Pancreas (tissue), 10 donors: ENCODE results near the gene NELFCD. TPM values are rescaled to one million over a fixed set of nuclear protein-coding genes. Genes with fewer than 3 reads are reported as not detected.

ENCODE experiments used
- ATAC-seq, 4 donors: fragments of 200-7000 bp; cut with Tn5 transposase; one replicate each; pipeline versions ENCODE4 v1.8.0 to v1.9.1; 2020; ENCODE audit warnings: mild to moderate bottlenecking in 4 of 4, moderate library complexity in 4 of 4
- DNase-seq, 6 donors: peaks; one replicate each; pipeline ENCODE4 v3.0.0-alpha.2; 2020
- FAIRE-seq: peaks from 2 replicates; lab custom pipeline; 2012; peaks lifted over from hg19 to GRCh38; lab: Jason Lieb, UNC
- H3K27ac ChIP-seq, 4 donors: fragments of 200-600 bp; sonication (generic); 1 replicate in 3 of 4; 2 replicates in 1 of 4; pipeline versions ENCODE4 v1.5.0 to v1.8.0; 2020
- H3K27me3 ChIP-seq, 4 donors: fragments of 200-600 bp; one replicate each; pipeline ENCODE4 v1.8.0; 2021
- H3K36me3 ChIP-seq, 3 donors: fragments of 200-600 bp; sonication (generic) in 1 of 3; one replicate each; pipeline versions ENCODE4 v1.5.0 to v1.8.0; 2020 to 2021
- H3K4me1 ChIP-seq, 3 donors: fragments of 200-600 bp; one replicate each; pipeline ENCODE4 v1.8.0; 2021
- H3K4me3 ChIP-seq, 4 donors: fragments of 200-600 bp; sonication (generic) in 2 of 4; one replicate each; pipeline versions ENCODE4 v1.5.0 to v1.8.0; 2020 to 2021
- H3K9me3 ChIP-seq, 4 donors: fragments of 200-600 bp; one replicate each; pipeline ENCODE4 v1.8.0; 2021
- WGBS, 2 donors: extraction: QIAGEN DNeasy Blood & Tissue Kit; methylation state at CpG; one replicate each; pipeline ENCODE4 v1.1.7; 2013; 5-methylcytosine and 5-hydroxymethylcytosine counted together
- intact Hi-C, 3 donors: fragments of 100-400 bp; cut with DNase I; formaldehyde crosslinking; loops; one replicate each; pipeline versions ENCODE4 v1.11.1 to v1.14.2; 2022
- polyA plus RNA-seq, 2 donors: library from polyadenylated mRNA; stranded (reverse); fragments of 200-250 nt; gene quantifications; one replicate each; pipeline ENCODE4 v1.2.3, GENCODE V29; 2013
- total RNA-seq, 6 donors: library from RNA; stranded (reverse); fragmentation: NEBNext Ultra II Directional in 4 of 6; extraction: Animal tissue kit (Norgen Biotek cat#: 25700) in 4 of 6; gene quantifications; one replicate each; pipeline versions ENCODE4 v1.2.1 to v1.2.4, GENCODE V29; 2021 to 2023
- TF ChIP-seq, protein P1 (sequence below), 4 donors: fragments of 200-600 bp; sonication (generic) in 3 of 4; IDR thresholded peaks; one replicate each; pipeline versions ENCODE4 v1.5.0 to v1.8.0; 2021; ENCODE audit warnings: antibody characterized with exemption in 4 of 4
- donor health status: healthy with polysubstance abuse.
- donor health status: DM: no; HTN: no; CAD: no; lungs with moderate emphysema.
- donor health status: DM: no; HTN: no; CAD: no.
- donor health status: control.
- donor health status: control.
- donor health status: Bipolar disorder and iron deficiency.
- donor health status: DM: yes; HTN: yes; CAD: no.
- donor health status: DM: no; HTN: no; CAD: no.
- donor health status: DM: no; HTN: no; CAD: no.
- donor health status: DM: yes; HTN: yes; CAD: no.

NELFCD gene
- total and polyA plus RNA-seq, 8 donors: 17.3 to 66.4 (median 29.4) TPM

DNA sequence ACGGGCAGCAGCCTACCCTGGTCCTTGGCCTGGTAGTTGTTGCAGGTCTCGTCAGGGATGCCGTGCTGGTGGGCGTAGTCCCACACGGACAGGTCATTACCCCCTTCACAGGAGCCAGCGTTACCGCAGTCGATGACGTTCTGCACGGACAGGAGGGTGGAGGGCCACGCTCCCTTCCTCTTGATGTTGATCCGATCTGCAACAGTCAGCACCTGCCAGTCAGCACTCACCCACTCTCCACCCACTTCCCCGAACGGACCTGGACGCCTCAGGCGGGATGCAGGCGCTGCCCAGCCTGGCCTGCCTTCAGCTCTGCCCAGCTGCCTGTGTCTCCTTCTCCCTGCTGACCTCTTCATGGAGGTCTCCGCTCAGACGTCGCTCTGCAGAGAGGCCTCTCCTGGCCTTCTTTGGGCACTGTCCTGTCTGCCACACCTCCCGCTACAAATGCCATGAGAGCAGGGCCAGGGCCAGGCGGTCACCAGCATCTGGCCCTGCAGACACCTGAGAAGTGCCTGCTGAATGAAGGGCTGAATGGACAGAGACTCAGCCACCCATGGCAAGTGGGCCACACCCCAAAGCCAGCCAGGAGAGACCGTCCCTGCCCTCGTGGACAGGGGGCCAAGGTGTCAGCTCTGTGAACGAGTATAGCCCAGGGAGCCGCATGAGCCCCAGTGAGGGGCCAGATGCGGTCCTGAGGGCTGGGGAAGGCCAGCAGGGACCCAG, 20.6 kb downstream of the NELFCD start:
- Histone ChIP-seq H3K4me1 (peaks cover 5 to 12% (median 11%) of the 10 kb centered on the region in 3 donors), H3K27ac (no peak overlapping the region), H3K9me3 (no peaks in the 10 kb centered on the region), H3K36me3 (peaks cover 0 to 20% (median 0%) of the 10 kb centered on the region in 3 donors), H3K4me3 (no peak overlapping the region), H3K27me3 (no peaks in the 10 kb centered on the region)
- 93 to 95% methylated on average over 27 of the region's 27 CpGs for WGBS, 2 donors
- peak in 1 of 6 donors; percentile 32 for DNase-seq
- FAIRE-seq: no peak
- TF ChIP-seq, protein P1, sequence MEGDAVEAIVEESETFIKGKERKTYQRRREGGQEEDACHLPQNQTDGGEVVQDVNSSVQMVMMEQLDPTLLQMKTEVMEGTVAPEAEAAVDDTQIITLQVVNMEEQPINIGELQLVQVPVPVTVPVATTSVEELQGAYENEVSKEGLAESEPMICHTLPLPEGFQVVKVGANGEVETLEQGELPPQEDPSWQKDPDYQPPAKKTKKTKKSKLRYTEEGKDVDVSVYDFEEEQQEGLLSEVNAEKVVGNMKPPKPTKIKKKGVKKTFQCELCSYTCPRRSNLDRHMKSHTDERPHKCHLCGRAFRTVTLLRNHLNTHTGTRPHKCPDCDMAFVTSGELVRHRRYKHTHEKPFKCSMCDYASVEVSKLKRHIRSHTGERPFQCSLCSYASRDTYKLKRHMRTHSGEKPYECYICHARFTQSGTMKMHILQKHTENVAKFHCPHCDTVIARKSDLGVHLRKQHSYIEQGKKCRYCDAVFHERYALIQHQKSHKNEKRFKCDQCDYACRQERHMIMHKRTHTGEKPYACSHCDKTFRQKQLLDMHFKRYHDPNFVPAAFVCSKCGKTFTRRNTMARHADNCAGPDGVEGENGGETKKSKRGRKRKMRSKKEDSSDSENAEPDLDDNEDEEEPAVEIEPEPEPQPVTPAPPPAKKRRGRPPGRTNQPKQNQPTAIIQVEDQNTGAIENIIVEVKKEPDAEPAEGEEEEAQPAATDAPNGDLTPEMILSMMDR (IDR thresholded peaks at IDR 0.05): no peak
- intact Hi-C loops: no loop called here
- no peak for ATAC-seq

DNA sequence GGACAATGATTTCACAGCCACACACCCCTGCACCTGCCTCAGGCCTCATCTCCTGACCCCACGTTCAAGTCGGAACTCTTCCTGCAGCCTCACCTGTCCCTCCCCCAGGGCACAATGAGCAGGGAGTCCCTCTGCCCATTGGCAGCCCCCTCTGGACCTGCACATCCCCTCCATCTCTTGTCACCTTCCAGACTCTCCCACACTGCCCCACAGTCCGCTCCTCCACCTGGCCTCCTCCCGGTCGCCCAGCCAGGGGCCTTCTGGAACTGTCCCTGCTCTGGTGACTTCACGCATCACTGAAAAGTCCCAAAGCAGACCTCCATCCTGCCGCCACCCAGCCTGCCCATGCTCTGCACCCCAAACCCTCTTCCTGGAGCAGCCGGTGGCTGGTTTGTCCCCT, 21.3 kb downstream of the NELFCD start:
- TF ChIP-seq, protein P1 (IDR thresholded peaks at IDR 0.05): no peak
- Histone ChIP-seq H3K27me3 (no peaks in the 10 kb centered on the region), H3K36me3 (peaks cover 0 to 13% (median 0%) of the 10 kb centered on the region in 3 donors), H3K9me3 (no peaks in the 10 kb centered on the region), H3K4me1 (peaks cover 5 to 12% (median 11%) of the 10 kb centered on the region in 3 donors), H3K27ac (no peak overlapping the region), H3K4me3 (no peak overlapping the region)
- 82 to 94% methylated on average over 7 to 8 of the region's 8 CpGs for WGBS, 2 donors
- peak in 1 of 6 donors; percentile 36 for DNase-seq
- intact Hi-C loops: no loop called here
- no peak for FAIRE-seq
- ATAC-seq: no peak

DNA sequence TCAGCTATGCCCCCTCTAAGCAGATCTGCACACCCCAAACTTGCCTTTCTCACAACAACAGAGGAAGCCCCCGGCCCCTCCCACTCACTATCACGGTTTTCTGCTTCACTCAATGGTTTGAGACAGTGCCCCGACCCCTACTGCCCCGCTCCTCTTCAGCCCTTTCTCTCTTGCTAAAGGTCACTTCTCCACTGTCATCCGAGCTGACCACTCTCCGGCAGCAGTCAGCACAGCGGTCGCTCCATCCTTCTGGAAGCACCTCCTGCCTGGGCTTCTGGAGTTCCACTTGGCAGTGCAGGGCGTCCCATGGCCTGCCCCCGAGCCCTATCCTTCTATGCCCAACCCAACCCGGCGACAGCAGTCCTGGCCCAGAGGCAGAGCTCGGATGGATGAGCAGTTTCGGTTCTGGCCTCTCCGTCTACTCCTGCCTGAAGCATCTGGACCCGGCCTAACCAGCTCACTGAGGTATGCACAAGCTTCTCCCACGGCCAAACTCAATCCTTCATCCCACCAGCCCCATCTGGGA, 21.9 kb downstream of the NELFCD start:
- 88 to 93% methylated on average over 17 of the region's 17 CpGs for WGBS, 2 donors
- FAIRE-seq: no peak
- intact Hi-C loops: no loop called here
- no peak for ATAC-seq
- no peaks in the 10 kb centered on the region for H3K9me3 ChIP-seq
- TF ChIP-seq, protein P1 (IDR thresholded peaks at IDR 0.05): no peak
- no peak overlapping the region for H3K27ac ChIP-seq
- no peak overlapping the region for H3K4me3 ChIP-seq
- H3K36me3 ChIP-seq: peaks cover 0 to 8% (median 0%) of the 10 kb centered on the region in 3 donors
- peaks cover 5 to 12% (median 11%) of the 10 kb centered on the region in 3 donors for H3K4me1 ChIP-seq
- DNase-seq: peak in 1 of 6 donors; percentile 50
- no peaks in the 10 kb centered on the region for H3K27me3 ChIP-seq

DNA sequence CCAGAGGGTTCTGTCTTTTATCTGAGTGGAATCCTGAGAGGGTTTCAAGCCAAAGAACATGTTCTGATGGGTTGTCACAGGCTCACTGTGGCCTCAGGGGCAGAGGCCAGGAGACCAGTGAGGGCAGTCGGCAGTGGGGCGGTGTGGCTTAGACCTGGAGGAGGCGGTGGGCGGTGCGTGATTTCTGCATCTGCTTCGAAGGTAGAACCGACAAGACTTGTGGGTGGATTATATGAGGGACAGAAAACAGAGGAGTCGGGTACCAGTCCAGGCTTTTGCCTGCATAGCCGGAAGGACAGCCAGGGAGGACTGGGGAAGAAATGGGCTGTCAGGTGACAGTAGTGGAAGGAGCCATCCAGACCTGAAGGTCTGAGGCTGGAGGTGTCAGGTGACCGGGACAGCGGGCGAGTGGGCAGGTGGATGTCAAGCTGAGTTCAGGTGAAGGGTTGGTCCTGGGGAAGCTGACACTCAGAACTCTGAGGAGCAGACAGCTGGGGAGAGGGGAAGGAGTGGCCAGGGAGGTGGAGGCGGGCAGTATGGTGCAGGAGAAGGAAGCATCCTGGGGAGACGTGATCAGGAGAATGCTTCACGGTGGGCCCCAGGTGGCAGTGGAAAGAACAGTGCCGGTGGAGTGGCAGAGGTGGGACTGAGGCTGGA, 22.9 kb downstream of the NELFCD start:
- intact Hi-C loops: no loop called here
- DNase-seq (peak in 1 of 6 donors; percentile 53), ATAC-seq (no peak), FAIRE-seq (no peak)
- H3K9me3 ChIP-seq: no peaks in the 10 kb centered on the region
- no peaks in the 10 kb centered on the region for H3K27me3 ChIP-seq
- TF ChIP-seq, protein P1 (IDR thresholded peaks at IDR 0.05): no peak
- peaks cover 5 to 12% (median 11%) of the 10 kb centered on the region in 3 donors for H3K4me1 ChIP-seq
- peak overlapping the region in 1 of 4 donors; percentile 7 for H3K4me3 ChIP-seq
- H3K27ac ChIP-seq: peak overlapping the region in 1 of 4 donors; percentile 84
- 82 to 83% methylated on average over 16 of the region's 16 CpGs for WGBS, 2 donors
- H3K36me3 ChIP-seq: peaks cover 0 to 5% (median 0%) of the 10 kb centered on the region in 3 donors
